GM18909 (cell line): ENCODE results near the gene DIDO1.

Source experiments
- ATAC-seq: cut with Tn5 transposase; IDR thresholded peaks from one replicate; pipeline ENCODE4 v1.9.1; 2021; ENCODE audit warnings: mild to moderate bottlenecking; ENCODE audit not compliant: unreplicated experiment, poor library complexity

The DIDO1 gene

DNA sequence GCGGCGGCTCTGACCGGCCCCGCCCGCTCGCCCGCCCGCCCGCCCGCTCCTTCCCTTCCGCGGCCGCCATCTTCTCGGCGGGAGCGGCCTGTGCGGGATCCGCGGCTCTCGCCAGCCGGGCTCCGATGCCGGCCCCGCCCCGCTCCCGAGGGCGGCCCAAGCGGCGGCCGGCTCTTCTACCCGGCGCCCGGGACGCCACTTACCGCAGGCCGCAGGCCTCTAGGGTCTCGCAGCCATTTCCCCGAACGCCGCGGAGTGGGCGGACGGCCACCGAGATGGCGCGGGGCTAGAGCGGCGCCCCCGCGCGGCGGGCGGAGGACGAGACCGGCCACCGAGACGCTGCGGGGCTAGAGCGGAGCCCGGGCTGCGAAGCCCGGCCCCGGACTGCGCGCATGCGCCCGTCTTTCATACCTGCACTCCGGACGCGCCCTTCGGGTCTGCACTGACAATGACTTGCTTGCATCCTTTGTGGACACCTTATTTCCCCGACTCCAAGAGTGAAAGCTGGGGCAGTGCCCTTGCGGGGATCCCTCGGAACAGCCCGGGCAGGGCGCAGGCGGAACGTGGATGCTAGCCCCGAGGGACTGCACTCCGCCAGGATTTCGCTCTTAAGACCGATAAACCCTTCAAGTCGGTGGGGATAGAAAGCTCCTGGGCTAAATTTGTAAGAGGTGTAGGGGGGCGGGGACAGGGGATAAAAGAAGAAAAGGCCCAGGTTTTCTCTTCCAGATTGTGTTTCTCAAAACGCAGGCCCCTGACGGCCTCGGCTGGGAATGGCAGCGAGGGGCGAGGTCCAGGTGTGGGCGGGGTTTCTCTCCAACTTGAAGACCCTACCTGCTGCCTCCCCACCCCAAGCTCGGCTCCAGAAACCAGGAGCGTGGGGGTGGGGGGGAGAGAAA, at the start of gene DIDO1:
Gene DIDO1 (minus strand): TSS at position 277 of the 899 bp plus-strand sequence.
- peak; percentile 78 for ATAC-seq

DNA sequence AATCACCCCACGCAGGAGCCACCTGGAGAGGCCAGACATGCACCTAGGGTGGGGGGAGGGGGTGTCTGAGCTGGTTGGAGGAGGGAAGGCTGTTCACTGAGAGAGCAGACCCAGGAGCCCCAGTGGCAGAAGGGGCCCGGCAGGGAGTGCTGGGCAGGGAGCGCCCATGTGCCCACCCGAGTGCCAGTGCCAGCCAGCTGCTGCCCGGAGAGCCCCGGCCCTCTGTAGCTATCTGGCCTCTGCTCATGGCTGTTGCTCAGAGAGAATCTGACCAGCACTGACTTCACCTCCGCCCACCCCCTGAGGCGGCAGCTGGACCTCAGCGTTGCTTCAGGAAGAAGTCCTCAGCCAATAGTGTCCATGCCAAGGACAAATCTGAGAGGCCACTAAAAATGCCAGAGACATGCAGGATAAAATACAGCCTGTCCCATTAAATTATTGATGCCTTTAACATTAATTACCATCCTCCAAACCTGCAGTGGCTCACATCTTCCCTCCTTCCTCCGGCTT, 49.0 kb upstream of the DIDO1 start:
- ATAC-seq, result no peak

DNA sequence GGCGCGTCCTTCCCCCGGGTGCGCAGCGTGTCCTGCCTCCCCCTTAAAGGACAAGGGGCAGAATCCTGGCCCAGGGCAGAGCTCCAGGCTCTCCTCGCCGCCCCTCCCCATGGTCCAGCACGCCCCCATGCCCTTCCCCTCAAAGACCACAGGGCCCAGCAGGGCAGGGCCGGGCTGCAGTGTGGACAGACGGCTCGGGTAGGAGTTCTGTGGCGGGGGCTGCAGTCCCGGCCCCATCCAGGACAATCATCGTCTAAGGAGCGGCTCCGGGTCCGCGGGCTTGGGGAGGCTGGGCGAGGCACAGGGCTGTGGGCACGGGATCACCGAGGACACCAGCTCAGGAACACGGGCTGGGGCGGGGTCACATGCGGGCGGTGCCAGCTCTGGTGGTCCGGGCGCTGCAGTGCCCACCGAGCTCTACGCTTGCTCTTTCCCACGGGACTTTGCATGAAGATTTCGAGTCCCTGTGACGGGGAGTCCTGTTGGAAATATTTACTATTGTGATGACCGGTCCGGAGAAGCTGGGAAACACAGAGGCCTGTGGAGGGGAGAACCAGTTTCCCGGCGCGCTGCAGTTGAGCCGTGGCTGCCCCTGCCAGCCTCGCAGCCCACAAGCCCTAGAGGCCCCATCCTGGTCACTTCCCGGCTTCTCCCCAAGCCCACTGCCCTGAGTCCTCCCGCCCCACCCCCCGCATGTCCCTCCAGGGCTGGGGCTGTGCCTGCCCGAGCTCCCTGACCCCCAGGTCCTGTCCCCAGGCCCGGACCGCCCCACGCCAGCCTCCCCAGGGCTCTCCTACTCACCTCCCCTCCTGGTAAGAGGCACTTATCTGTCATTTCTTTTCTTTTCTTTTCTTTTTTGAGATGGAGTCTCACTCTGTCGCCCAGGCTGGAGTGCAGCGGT, 46.8 kb upstream of the DIDO1 start:
- no peak for ATAC-seq

DNA sequence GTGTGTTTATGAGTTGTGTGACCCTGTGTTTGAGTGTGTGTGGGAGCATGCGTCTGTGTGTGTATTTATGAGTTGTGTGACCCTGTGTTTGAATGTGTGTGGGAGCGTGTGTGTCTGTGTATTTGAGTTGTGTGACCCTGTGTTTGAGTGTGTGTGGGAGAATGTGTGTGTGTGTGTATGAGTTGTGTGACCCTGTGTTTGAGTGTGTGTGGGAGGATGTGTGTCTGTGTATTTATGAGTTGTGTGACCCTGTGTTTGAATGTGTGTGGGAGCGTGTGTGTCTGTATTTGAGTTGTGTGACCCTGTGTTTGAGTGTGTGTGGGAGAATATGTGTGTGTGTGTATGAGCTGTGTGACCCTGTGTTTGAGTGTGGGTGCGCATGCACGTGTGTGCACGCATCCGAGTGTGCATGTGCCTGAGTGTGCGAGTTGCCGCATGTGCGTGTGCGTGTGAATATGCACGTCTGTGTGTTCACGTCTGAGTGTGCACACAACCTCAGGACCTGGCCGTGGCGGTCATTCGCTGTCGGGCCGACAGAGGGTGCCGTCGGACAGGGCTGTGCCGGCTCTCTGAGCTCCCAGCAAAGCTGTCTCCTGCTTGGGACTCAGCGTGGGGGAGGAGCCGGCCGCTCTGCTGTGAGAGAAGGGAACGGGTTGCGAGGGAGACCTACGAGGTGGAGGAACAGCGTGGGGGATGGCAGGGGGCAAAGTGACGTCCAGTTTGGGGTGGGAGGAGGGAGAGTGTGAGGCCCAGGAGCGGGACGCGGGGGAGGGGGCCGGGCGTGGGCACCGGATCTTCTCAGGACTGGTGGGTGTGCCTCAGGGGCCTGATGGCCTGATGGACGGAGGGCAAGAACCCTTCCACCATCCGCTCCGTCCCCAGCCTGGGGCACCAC, 45.9 kb upstream of the DIDO1 start:
- no peak for ATAC-seq

DNA sequence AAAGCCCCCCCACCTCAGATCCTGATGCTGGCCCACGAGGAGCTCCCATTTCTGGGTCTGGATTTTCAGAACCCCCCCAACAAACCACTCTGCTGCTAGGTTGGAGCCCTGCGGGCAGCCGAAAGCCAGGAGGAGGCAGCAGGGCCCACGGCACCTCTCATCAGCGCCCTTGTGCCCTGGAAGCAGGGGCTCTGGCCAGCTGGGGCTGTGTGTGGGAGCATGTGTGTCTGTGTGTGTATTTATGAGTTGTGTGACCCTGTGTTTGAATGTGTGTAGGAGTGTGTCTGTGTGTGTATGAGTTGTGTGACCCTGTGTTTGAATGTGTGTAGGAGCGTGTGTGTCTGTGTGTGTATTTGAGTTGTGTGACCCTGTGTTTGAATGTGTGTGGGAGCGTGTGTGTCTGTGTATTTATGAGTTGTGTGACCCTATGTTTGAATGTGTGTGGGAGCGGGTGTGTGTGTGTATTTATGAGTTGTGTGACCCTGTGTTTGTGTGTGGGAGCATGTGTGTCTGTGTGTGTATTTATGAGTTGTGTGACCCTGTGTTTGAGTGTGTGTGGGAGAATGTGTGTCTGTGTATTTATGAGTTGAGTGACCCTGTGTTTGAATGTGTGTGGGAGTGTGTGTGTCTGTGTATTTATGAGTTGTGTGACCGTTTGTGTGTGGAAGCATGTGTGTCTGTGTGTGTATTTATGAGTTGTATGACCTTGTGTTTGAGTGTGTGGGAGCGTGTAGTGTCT, 45.1 kb upstream of the DIDO1 start:
- no peak for ATAC-seq

DNA sequence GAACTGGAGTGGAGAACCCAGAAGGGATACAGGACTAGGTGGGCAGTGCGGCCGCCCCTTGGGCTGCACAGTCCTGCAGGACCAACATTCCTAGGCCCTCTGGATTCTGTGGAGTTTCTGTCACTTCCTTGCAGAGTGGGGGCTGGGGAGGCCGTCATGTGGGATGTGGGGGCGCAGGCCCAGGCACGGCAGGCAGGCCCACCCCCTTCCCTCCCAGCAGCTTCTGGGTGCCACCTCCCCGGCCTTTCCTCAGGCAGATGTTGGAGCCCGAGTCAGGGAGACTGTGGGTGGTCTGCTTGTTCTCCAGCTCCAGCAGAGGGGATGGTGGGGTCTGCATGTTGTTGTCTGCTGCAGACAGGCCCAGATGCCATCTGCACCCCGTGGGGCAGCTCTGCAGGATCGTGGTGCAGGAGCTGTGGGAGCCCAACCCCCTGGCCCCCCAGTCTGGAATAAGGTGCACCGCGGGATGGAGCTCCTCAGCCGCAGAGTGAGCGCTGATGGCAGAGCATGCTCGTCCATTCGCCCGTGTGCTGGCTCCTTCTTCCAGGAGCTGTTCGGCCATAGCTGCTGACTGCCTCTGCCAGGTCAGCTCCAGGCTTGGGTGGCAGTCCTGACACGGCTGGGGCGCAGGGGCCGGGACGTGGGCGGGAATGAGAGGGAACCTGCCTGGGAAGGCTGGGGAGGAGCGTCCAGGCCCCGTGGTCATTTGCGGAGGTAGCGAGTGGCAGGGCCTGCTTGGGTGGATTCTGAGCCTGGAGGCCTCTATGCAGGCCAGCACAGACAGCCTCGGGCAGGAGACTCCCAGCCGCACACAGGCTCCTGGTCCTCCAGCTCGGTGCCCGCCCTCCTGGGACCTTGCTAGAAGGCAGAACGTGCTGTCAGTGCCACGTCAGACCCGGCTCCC, 44.3 kb upstream of the DIDO1 start:
- no peak for ATAC-seq

DNA sequence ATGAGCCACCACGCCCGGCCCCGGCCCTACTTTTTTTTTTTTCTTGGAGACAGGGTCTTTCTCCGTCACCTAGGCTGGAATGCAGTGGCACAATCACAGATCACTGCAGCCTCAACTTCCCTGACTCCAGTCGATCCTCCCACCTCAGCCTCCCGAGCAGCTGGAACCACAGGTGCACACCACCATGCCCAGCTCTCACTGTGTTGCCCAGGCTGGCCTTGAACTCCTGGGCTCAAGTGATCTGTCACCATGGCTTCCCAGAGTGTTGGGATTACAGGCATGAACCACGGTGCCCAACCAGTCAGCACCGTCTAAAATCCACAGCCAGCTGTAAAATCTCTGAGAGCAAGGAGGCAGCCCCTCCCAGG, 43.6 kb upstream of the DIDO1 start:
- no peak for ATAC-seq

DNA sequence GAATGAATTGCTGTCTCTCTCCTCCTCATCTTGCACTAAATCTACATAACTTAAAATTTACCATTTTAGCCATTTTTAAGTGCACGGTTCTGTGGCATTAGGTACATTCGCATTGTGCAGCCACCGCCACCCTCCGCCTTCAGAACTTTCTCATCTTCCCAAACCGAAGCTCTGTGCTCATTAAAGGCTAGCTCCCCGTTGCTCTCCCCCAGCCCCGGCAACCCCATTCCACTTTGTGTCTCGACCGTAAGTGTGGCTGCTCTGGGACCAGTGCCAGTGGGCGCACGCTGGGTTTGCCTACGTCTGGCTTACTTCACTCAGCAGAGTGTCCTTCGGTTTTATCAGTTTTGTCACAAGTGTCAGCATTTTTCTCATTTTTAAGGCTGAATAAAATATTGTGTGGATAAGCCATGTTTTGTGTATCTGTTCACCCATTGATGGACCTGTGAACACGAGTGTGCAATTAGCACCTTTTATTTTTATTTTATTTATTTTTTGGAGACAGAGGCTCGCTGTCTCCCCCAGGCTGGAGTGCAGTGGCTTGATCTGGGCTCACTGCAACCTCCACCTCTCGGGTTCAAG, 43.0 kb upstream of the DIDO1 start:
- ATAC-seq, result no peak

DNA sequence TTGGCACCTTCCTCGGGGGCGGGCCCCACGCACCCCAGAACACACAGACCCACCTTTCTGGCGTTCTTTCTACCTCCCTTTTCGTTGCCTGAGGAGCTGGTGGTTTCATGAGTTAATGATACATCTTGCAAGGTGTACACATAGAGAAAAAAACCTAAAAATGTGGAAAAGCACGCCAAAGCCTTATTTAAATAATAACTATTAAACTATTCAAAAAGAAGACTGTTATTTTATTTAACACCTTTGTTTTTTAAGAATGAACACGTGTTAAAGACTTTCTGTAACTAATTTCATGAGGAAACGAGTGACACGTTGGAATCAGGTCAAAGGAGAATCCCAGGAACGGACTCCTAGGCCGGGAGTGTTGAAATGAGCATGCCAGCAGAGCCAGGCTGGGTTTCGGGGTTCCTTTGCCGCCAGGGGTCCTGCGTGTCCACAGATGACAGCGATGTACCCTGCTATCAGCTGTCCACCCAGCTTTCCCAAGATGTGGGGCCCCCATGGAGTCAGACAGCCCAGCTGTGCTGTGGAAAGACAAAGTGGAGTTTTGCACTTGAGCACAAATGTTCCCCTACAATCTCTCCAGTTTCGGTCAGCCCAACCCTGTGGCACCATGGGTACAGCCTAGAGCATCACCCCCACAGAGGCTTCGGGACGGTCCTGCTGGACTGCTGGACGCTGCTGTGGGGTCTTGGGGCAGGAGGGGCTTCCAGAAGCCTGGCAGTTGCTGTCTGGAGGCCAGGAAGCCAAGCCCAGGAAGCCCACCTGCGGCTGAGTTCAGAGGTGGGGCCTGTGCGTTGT, 42.3 kb upstream of the DIDO1 start:
- ATAC-seq, result no peak

DNA sequence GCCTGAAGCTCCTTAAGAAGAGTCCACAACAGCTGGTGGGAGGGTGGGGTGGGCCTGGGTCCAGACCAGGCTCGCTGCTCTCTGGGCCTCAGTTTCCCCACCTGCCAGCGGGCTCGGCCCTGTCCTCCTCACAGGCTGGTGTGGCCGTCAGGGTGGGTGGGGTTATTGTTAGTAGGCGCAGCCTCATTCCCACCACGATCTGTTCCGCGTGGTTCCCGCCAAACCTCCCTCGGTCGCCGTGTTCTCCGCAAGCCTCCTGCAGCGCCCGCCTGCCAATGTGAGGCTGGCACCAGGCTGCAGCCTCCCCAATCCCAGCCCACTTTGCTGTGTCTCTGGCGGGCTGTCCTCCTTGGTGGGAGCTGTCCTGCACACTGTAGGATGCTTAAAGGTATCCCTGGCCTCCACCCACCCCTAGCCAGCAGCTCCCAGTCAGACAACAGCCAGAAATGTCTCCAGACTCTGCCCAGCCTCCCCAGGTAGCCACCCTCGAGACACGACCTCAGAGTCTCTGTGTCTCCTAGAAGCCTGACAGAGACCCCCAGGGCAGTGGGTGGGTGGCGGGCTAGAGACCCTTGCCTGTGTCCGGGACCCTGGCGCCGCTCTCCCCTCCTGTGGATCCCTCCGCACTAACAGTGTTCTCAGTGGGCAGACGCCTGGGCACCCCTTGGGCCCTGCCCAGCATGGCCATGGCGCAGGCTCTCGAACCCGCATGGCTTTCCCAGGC, 41.5 kb upstream of the DIDO1 start:
- no peak for ATAC-seq

DNA sequence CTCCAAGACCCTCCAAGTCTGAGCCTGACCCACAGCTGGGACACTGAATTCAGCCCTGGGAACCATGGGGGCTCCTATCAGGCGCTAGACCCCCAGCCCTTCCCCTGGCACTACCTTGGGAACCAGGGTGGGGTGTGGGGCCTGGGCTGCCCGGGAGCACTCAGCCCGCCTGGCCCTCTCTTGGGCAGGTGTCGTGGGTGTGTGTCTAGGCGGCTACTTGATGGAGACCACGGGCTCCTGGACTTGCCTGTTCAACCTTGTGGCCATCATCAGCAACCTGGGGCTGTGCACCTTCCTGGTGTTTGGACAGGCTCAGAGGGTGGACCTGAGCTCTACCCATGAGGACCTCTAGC, 40.8 kb upstream of the DIDO1 start:
- ATAC-seq, result no peak

DNA sequence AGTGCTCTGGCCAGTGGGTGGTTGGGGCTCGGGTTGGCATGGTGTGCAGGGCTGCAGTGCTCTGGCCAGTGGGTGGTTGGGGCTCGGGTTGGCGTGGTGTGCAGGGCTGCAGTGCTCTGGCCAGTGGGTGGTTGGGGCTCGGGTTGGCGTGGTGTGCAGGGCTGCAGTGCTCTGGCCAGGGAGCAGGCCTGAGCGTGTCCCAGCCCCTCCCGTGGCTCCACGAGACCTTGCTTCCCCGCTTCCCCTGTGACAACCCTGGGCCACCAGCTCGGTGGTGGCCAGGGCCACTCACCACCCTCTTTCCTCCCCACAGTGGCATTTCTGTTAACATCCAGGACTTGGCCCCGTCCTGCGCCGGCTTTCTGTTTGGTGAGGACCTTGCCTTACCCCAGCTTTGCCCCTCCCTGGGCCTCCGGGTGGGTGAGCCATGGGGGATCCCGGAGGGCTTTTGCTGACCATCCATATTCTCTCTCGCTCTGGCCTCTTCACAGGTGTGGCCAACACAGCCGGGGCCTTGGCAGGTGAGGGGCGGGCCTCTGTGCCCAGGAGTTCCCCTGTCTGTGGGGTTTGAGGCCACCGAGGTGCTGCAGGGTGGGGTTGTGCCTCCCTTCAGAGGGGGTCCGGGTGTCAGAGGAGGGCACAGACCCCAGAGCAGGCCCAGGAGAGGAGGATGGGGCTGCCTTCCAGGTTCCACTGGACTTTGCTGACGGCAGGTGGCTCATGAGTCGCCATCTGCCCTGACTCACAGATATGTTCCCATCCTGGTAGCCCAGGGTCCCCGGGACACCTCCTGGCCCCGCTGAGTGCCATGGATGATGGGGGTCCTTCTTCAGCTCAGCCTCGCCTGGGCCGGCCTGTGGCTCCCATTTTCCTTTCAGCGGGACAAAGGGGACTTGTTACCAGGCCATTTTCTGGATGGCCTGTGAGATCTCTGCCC, 40.2 kb upstream of the DIDO1 start:
- no peak for ATAC-seq

DNA sequence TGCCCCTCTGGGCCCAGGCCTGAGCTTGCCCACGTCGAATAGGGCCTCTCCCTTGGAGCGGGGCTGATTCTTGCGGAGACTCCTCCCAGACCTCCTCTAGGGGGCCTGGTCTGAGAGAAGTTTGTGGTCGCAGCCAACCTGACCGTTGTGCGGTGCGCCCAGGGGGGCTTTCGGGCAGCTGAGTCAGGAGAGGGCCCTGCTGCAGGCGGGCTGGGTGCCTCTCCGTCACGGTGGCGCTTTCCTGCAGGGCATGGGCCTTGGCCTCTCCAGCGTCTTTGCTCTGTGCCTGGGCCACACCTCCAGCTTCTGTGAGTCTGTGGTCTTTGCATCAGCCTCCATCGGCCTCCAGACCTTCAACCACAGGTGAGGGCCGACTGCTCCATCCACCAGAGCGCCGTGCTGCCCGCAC, 39.1 kb upstream of the DIDO1 start:
- ATAC-seq, result no peak

DNA sequence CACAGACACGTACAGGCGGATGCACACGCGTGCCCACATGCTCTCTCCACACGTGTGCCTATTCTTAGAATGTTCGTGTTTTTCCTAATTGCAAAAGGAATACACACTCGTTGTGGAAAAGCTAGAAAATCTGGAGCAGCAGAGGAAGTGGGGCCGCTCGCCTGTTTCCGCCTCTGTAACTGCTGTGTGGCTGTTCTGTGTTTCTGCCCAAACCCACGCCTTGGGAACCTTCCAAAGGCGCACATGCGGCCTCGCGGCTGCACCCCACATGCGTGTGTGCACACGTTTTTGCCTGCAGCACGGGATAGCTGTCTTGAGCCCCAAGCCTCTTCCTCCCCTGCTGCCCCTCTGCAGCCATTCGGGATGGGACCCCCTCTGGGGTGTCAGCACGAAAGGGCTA, 38.4 kb upstream of the DIDO1 start:
- ATAC-seq, result no peak

DNA sequence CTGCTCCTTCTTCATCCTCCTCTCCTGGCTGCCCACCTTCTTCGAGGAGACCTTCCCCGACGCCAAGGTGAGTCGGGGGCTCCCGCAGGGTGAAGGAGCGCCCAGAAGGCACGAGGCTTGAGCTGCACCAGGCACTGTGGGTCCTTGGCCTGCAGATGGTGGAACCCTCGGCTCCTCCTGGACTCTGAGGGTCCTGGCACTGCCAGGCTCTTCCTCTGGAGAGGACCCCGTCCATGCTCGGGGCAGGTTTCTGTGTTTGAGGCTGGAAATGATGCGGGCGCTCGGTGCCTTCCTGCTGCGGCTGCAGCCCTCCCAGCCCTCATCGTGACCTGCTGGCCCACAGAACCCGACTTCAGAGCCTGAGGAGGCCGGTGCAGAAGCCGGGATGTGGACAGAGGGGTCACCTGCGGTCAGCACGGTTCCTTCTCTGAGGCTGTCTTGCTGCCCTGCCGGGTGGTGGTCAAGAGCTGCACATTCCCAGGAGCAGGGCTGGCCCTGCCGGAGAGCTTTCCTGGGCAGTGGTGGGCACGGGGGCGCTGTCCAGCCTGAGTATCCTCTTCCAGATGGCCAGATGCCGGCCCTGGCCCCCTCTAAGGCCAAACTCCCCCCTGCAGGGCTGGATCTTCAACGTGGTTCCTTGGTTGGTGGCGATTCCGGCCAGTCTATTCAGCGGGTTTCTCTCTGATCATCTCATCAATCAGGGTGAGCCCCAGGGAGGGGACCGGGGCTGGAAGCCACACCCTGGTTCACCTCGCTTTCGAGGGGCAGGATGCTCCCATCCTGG, 37.5 kb upstream of the DIDO1 start:
- no peak for ATAC-seq
